Transverse colon (tissue), 4 donors: ENCODE measurements around the gene PUDP. TPM values are rescaled to one million over a fixed set of nuclear protein-coding genes. Genes with fewer than 3 reads are reported as not detected.

Source experiments
- DNase-seq: peaks from one replicate; pipeline ENCODE4 v3.0.0-alpha.2; 2019
- H3K27ac ChIP-seq, 4 donors: fragments of 200-600 bp; sonication (generic); 2 replicates each; pipeline ENCODE4 v1.5.1; 2016 to 2018; ENCODE audit warnings: inconsistent platforms in 4 of 4
- H3K27me3 ChIP-seq: fragments of 200-600 bp; sonication (generic); 2 replicates; pipeline ENCODE4 v1.5.1; 2017; ENCODE audit warnings: inconsistent platforms
- H3K36me3 ChIP-seq, 4 donors: fragments of 200-600 bp; sonication (generic); 2 replicates each; pipeline ENCODE4 v1.5.1; 2017 to 2019; ENCODE audit warnings: inconsistent platforms in 4 of 4
- H3K4me1 ChIP-seq, 4 donors: fragments of 200-600 bp; sonication (generic); 2 replicates each; pipeline ENCODE4 v1.5.1; 2017 to 2020; ENCODE audit warnings: inconsistent platforms in 4 of 4
- H3K4me3 ChIP-seq, 4 donors: fragments of 200-600 bp; sonication (generic); 1 replicate in 1 of 4; 2 replicates in 3 of 4; pipeline versions ENCODE4 v1.5.1 to v1.6.1; 2017 to 2019; ENCODE audit warnings: inconsistent platforms in 4 of 4
- H3K9me3 ChIP-seq, 2 donors: fragments of 200-600 bp; sonication (generic); 2 replicates each; pipeline ENCODE4 v1.5.1; 2017 to 2019; ENCODE audit warnings: inconsistent platforms in 2 of 2
- EP300 ChIP-seq: sonication (generic); formaldehyde crosslinking; IDR thresholded peaks from one replicate; pipeline ENCODE4 v1.6.1; 2017; ENCODE audit warnings: antibody characterized with exemption, low read depth
- POLR2A ChIP-seq: fragments of 450-650 bp; IDR thresholded peaks from one replicate; pipeline ENCODE4 v1.6.1; 2016; ENCODE audit warnings: antibody characterized with exemption, mild to moderate bottlenecking, moderate library complexity
- POLR2AphosphoS5 ChIP-seq, 3 donors: sonication (generic); formaldehyde crosslinking; IDR thresholded peaks; one replicate each; pipeline ENCODE4 v1.6.1; 2016; ENCODE audit warnings: antibody characterized with exemption in 3 of 3
- WGBS, 2 donors: methylation state at CpG; one replicate each; pipeline ENCODE4 v1.1.5; 2018; ENCODE audit warnings: low coverage in 1 of 2; 5-methylcytosine and 5-hydroxymethylcytosine counted together
- in situ Hi-C, 4 donors: fragments of 200-750 bp; cut with MboI; loops; one replicate each; pipeline versions ENCODE4 v1.15.0 to v1.15.1; 2017; ENCODE audit warnings: low sequenced_read_pairs in 3 of 4, low pct_ligation_motif_present in 1 of 4, low pct_unique_long_range_greater_than_20kb in 1 of 4
- intact Hi-C: fragments of 100-400 bp; cut with DNase I; formaldehyde crosslinking; loops from one replicate; pipeline ENCODE4 v1.15.1; 2023; ENCODE audit warnings: low total_unique reads
- total RNA-seq, 4 donors: library from RNA; depleted of rRNA; stranded (reverse); fragments of >200 nt; gene quantifications; one replicate each; pipeline ENCODE4 v1.1.0, GENCODE V29; 2016
- TF ChIP-seq, protein P1 (sequence below), 5 experiments: fragments of 200-600 bp in 3 of 5; fragments of 450-650 bp in 2 of 5; sonication (generic) in 3 of 5; IDR thresholded peaks; 1 replicate in 2 of 5; 2 replicates in 3 of 5; pipeline ENCODE4 v1.5.1; 2016 to 2017; ENCODE audit warnings: antibody characterized with exemption in 5 of 5, inconsistent platforms in 3 of 5, mild to moderate bottlenecking in 2 of 5, moderate library complexity in 1 of 5

Gene PUDP
- total RNA-seq, 4 donors from 2014 or later, result 3.7 to 31.9 (median 23.3) TPM

DNA sequence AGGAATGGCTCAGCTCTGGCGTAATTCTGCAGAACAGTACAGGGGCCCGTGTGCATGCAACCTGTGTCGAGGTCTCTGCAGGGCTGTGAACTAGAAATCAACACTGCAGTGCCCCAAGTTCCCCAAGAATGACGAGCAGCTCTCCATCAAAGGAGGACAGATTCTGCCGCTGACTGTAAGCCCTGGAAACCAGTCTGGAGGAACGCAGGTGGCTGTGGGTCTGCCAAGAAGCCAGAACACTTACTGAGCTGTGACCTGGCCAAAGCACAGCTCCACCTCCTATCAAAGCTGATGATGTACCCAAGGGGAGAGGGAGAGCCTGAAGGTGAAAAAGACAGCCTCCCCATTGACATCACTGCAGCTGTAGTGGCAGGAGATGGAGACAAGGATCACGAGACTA is 80.7 kb downstream of the PUDP start:
- in situ Hi-C loops (no loop called here), intact Hi-C loops (no loop called here)
- no peak for DNase-seq
- 87% methylated on average over 7 of the region's 7 CpGs; no CpG with 5 or more reads in 1 of the 2 donors for WGBS, 2 donors
- Histone ChIP-seq H3K36me3 (no peaks in the 10 kb centered on the region), H3K27ac (no peak overlapping the region), H3K4me3 (no peak overlapping the region), H3K27me3 (no peaks in the 10 kb centered on the region), H3K9me3 (no peaks in the 10 kb centered on the region), H3K4me1 (no peaks in the 10 kb centered on the region)
- TF ChIP-seq POLR2AphosphoS5 (IDR thresholded peaks at IDR 0.05) (no peak), POLR2A (no peak), EP300 (no peak)
- TF ChIP-seq, protein P1, sequence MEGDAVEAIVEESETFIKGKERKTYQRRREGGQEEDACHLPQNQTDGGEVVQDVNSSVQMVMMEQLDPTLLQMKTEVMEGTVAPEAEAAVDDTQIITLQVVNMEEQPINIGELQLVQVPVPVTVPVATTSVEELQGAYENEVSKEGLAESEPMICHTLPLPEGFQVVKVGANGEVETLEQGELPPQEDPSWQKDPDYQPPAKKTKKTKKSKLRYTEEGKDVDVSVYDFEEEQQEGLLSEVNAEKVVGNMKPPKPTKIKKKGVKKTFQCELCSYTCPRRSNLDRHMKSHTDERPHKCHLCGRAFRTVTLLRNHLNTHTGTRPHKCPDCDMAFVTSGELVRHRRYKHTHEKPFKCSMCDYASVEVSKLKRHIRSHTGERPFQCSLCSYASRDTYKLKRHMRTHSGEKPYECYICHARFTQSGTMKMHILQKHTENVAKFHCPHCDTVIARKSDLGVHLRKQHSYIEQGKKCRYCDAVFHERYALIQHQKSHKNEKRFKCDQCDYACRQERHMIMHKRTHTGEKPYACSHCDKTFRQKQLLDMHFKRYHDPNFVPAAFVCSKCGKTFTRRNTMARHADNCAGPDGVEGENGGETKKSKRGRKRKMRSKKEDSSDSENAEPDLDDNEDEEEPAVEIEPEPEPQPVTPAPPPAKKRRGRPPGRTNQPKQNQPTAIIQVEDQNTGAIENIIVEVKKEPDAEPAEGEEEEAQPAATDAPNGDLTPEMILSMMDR (IDR thresholded peaks at IDR 0.05), result no peak

DNA sequence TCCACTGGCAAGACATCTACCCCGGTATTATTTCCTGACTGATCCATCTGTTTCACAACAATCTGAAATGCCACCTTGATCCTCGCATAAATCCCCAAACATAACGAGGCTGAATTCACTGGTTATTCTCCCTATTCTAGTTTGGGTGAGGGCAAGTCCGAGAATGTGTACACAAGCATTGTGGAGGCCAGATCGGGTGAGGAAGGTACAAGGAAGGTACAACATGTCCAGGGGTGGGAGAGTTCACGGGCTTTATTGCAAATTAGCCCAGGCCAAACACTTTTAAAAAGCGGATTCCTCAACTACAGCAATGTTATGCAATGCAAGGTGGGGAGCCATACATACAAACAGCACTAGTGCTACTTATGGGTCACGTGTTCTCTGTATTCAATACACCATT is 82.5 kb downstream of the PUDP start:
- Histone ChIP-seq H3K36me3 (no peaks in the 10 kb centered on the region), H3K27ac (no peak overlapping the region), H3K4me3 (no peak overlapping the region), H3K4me1 (no peaks in the 10 kb centered on the region), H3K9me3 (no peaks in the 10 kb centered on the region), H3K27me3 (no peaks in the 10 kb centered on the region)
- TF ChIP-seq POLR2A, result no peak
- TF ChIP-seq, protein P1 (IDR thresholded peaks at IDR 0.05), result no peak
- no peak for TF ChIP-seq EP300
- no peak for TF ChIP-seq POLR2AphosphoS5 (IDR thresholded peaks at IDR 0.05)
- no peak for DNase-seq
- WGBS, 2 donors, result 80 to 98% methylated on average over 1 to 8 of the region's 8 CpGs
- intact Hi-C loops, result no loop called here
- in situ Hi-C loops, result no loop called here

DNA sequence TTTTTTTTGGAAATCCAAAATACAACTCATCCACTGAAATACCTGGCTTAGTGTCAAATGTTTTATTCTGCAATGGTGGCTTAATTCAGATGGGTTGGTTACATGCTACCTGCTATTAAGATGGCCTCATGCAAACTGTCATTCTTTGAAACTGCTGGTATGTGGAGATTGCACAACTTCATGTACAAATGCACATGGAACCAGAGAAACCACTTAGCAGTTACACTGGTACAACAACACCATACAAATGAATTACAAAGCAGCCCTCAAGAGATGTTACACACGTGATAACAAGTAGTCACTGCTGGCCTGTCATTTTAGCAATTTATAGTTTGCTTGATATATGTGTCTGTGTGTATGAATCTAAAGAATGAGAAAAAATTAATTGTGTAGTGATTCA is 85.0 kb downstream of the PUDP start:
- H3K27ac ChIP-seq, result no peak overlapping the region
- H3K36me3 ChIP-seq, result no peaks in the 10 kb centered on the region
- no peaks in the 10 kb centered on the region for H3K9me3 ChIP-seq
- intact Hi-C loops, result no loop called here
- TF ChIP-seq POLR2A (no peak), EP300 (no peak), POLR2AphosphoS5 (IDR thresholded peaks at IDR 0.05) (no peak)
- TF ChIP-seq, protein P1 (IDR thresholded peaks at IDR 0.05), result no peak
- 80 to 88% methylated on average over 1 of the region's 1 CpG for WGBS, 2 donors
- no peak for DNase-seq
- no peaks in the 10 kb centered on the region for H3K27me3 ChIP-seq
- no peak overlapping the region for H3K4me3 ChIP-seq
- H3K4me1 ChIP-seq, result no peaks in the 10 kb centered on the region
- in situ Hi-C loops, result no loop called here

DNA sequence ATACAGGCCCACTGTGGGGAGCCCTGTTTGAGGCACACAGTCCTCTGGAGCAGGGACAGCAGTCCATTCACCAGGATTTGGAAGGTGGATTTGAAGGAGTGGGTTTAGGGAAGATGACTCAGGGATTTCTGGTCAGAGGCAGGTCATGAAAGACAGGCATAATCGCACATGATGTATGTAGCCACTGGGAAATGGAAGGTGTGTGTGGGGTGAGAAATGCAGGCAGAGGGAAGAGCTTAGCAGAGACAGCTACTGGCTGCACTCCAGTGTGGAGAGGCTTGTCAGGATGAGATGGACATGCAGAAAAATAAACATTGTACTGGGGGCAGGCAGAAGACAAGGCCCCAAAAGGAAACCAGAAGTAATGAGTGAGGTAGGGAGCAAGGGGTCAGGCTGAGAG is 85.7 kb downstream of the PUDP start:
- Histone ChIP-seq H3K9me3 (no peaks in the 10 kb centered on the region), H3K27ac (no peak overlapping the region), H3K4me3 (no peak overlapping the region), H3K27me3 (no peaks in the 10 kb centered on the region), H3K4me1 (no peaks in the 10 kb centered on the region), H3K36me3 (no peaks in the 10 kb centered on the region)
- TF ChIP-seq EP300 (no peak), POLR2AphosphoS5 (IDR thresholded peaks at IDR 0.05) (no peak), POLR2A (no peak)
- TF ChIP-seq, protein P1 (IDR thresholded peaks at IDR 0.05), result no peak
- intact Hi-C loops (no loop called here), in situ Hi-C loops (no loop called here)
- WGBS, 2 donors, result 96% methylated on average over 1 of the region's 1 CpG; no CpG with 5 or more reads in 1 of the 2 donors
- DNase-seq, result no peak
